Measurements from ENCODE around the gene FXYD1.
A peak's percentile ranks its signal among the peaks of the same experiment; 100 is the strongest.

FXYD1 gene

GRCh38 chr19:35108730-35109129 lies 29.9 kb upstream of the FXYD1 start:
- H3K27ac ChIP-seq (ENCODE audit: low read length), result no peak overlapping the region
- H3K4me1 ChIP-seq (ENCODE audit: control insufficient read depth, insufficient read depth, low read length), result no peaks in the 10 kb centered on the region
- H3K27me3 ChIP-seq (ENCODE audit: control insufficient read depth in 1 of 2, insufficient read depth in 2 of 2, low read length in 2 of 2), result peaks cover 0 to 3% of the 10 kb centered on the region in 2 donors
- H3K36me3 ChIP-seq (ENCODE audit: control insufficient read depth in 2 of 2, insufficient read depth in 2 of 2, low read length in 2 of 2), result no peaks in the 10 kb centered on the region
- no peak overlapping the region for H3K4me3 ChIP-seq (ENCODE audit: low read length in 2 of 2)
- H3K9me3 ChIP-seq (ENCODE audit: control insufficient read depth in 2 of 2, low read length in 2 of 2), result no peaks in the 10 kb centered on the region
- H3K9ac ChIP-seq (ENCODE audit: low read length in 2 of 2), result no peak overlapping the region

GRCh38 chr19:35109395-35110112 lies 29.1 kb upstream of the FXYD1 start:
- Histone ChIP-seq H3K27me3 (ENCODE audit: control insufficient read depth in 1 of 2, insufficient read depth in 2 of 2, low read length in 2 of 2) (peaks cover 0 to 4% of the 10 kb centered on the region in 2 donors), H3K4me3 (ENCODE audit: low read length in 2 of 2) (no peak overlapping the region), H3K9ac (ENCODE audit: low read length in 2 of 2) (no peak overlapping the region), H3K36me3 (ENCODE audit: control insufficient read depth in 2 of 2, insufficient read depth in 2 of 2, low read length in 2 of 2) (no peaks in the 10 kb centered on the region), H3K9me3 (ENCODE audit: control insufficient read depth in 2 of 2, low read length in 2 of 2) (no peaks in the 10 kb centered on the region), H3K4me1 (ENCODE audit: control insufficient read depth, insufficient read depth, low read length) (no peaks in the 10 kb centered on the region), H3K27ac (ENCODE audit: low read length) (no peak overlapping the region)

GRCh38 chr19:35110974-35111373 lies 27.6 kb upstream of the FXYD1 start:
- Histone ChIP-seq H3K4me3 (ENCODE audit: low read length in 2 of 2) (no peak overlapping the region), H3K9me3 (ENCODE audit: control insufficient read depth in 2 of 2, low read length in 2 of 2) (no peaks in the 10 kb centered on the region), H3K27me3 (ENCODE audit: control insufficient read depth in 1 of 2, insufficient read depth in 2 of 2, low read length in 2 of 2) (peaks cover 4 to 9% of the 10 kb centered on the region in 2 donors), H3K27ac (ENCODE audit: low read length) (no peak overlapping the region), H3K36me3 (ENCODE audit: control insufficient read depth in 2 of 2, insufficient read depth in 2 of 2, low read length in 2 of 2) (no peaks in the 10 kb centered on the region), H3K4me1 (ENCODE audit: control insufficient read depth, insufficient read depth, low read length) (peaks cover 4% of the 10 kb centered on the region), H3K9ac (ENCODE audit: low read length in 2 of 2) (no peak overlapping the region)

GRCh38 chr19:35112995-35113688 lies 25.5 kb upstream of the FXYD1 start:
- Histone ChIP-seq H3K9me3 (ENCODE audit: control insufficient read depth in 2 of 2, low read length in 2 of 2) (no peaks in the 10 kb centered on the region), H3K27ac (ENCODE audit: low read length) (no peak overlapping the region), H3K4me3 (ENCODE audit: low read length in 2 of 2) (no peak overlapping the region), H3K27me3 (ENCODE audit: control insufficient read depth in 1 of 2, insufficient read depth in 2 of 2, low read length in 2 of 2) (peaks cover 4 to 9% of the 10 kb centered on the region in 2 donors), H3K36me3 (ENCODE audit: control insufficient read depth in 2 of 2, insufficient read depth in 2 of 2, low read length in 2 of 2) (no peaks in the 10 kb centered on the region), H3K4me1 (ENCODE audit: control insufficient read depth, insufficient read depth, low read length) (peaks cover 5% of the 10 kb centered on the region), H3K9ac (ENCODE audit: low read length in 2 of 2) (no peak overlapping the region)

DNA sequence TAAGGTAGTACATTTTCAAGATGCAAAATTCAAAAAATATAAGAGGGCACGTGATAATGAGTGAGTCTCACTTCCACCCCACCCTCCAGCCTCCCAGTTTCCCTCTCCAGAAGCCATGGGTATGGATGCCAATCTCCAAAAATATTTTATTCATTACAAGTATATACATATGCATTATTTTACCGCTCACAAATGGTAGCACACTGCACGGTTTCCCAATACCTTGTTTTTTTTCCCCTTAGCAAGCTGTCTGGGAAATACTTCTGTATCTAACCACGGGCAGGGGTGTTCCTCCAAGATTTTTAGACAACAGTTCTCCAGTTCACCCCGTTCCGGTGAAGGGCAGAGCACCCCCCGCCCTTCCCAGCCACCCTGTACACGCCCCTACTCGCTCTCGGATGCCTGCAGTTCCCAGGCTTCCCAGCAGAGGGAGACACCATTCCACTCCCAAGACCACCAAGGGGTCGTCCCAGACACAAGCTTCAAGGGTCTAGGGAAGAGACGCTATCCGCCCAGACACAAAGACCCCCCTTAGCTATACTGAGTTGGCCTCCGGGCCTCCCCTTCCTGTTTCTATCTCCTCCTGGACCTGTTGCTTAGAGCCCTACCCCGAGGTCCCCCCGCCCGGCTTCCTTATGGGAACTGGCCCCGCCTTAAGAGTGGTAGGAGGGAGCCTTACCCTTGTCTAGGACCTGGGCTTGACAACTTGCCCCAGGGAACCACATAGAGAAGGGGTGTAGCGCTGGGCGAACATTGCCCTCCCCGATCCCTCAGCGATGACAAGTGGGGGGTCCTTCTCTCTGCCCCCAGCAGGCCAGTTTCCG lies 24.1 kb upstream of the FXYD1 start:
- H3K36me3 ChIP-seq (ENCODE audit: control insufficient read depth in 2 of 2, insufficient read depth in 2 of 2, low read length in 2 of 2), result no peaks in the 10 kb centered on the region
- peaks cover 5% of the 10 kb centered on the region for H3K4me1 ChIP-seq (ENCODE audit: control insufficient read depth, insufficient read depth, low read length)
- no peaks in the 10 kb centered on the region for H3K9me3 ChIP-seq (ENCODE audit: control insufficient read depth in 2 of 2, low read length in 2 of 2)
- no peak overlapping the region for H3K27ac ChIP-seq (ENCODE audit: low read length)
- H3K27me3 ChIP-seq (ENCODE audit: control insufficient read depth in 1 of 2, insufficient read depth in 2 of 2, low read length in 2 of 2), result peaks cover 4 to 6% of the 10 kb centered on the region in 2 donors
- peak overlapping the region in 1 of 2 donors; percentile 20 for H3K9ac ChIP-seq (ENCODE audit: low read length in 2 of 2)
- H3K4me3 ChIP-seq (ENCODE audit: low read length in 2 of 2), result peak overlapping the region; percentile 40 to 65

- Histone ChIP-seq H3K27ac (ENCODE audit: low read length) (no peak within 1 kb of the TSS), H3K36me3 (ENCODE audit: control insufficient read depth in 2 of 2, insufficient read depth in 2 of 2, low read length in 2 of 2) (no peaks in the 10 kb centered on the region), H3K27me3 (ENCODE audit: control insufficient read depth in 1 of 2, insufficient read depth in 2 of 2, low read length in 2 of 2) (peaks cover 4 to 6% of the 10 kb centered on the region in 2 donors), H3K9ac (ENCODE audit: low read length in 2 of 2) (no peak within 1 kb of the TSS), H3K4me3 (ENCODE audit: low read length in 2 of 2) (peak within 1 kb of the TSS; percentile 40 to 65), H3K4me1 (ENCODE audit: control insufficient read depth, insufficient read depth, low read length) (peaks cover 5% of the 10 kb centered on the region), H3K9me3 (ENCODE audit: control insufficient read depth in 2 of 2, low read length in 2 of 2) (no peaks in the 10 kb centered on the region)
These were observed 23.3 kb upstream of the FXYD1 start, which contains the start of gene FXYD3 for GRCh38 chr19:35115177-35115951. Gene FXYD3 (plus strand): TSS chr19:35115823. CDS start chr19:35119377, 3,554 bp downstream.

- H3K36me3 ChIP-seq (ENCODE audit: control insufficient read depth in 2 of 2, insufficient read depth in 2 of 2, low read length in 2 of 2), result no peaks in the 10 kb centered on the region
- no peak overlapping the region for H3K9ac ChIP-seq (ENCODE audit: low read length in 2 of 2)
- no peak overlapping the region for H3K4me3 ChIP-seq (ENCODE audit: low read length in 2 of 2)
- H3K4me1 ChIP-seq (ENCODE audit: control insufficient read depth, insufficient read depth, low read length), result peaks cover 8% of the 10 kb centered on the region
- H3K27ac ChIP-seq (ENCODE audit: low read length), result no peak overlapping the region
- H3K27me3 ChIP-seq (ENCODE audit: control insufficient read depth in 1 of 2, insufficient read depth in 2 of 2, low read length in 2 of 2), result peaks cover 4 to 6% of the 10 kb centered on the region in 2 donors
- no peaks in the 10 kb centered on the region for H3K9me3 ChIP-seq (ENCODE audit: control insufficient read depth in 2 of 2, low read length in 2 of 2)
These were observed 22.4 kb upstream of the FXYD1 start for GRCh38 chr19:35116072-35116801.

GRCh38 chr19:35117116-35117515 lies 21.5 kb upstream of the FXYD1 start:
- no peak overlapping the region for H3K9ac ChIP-seq (ENCODE audit: low read length in 2 of 2)

GRCh38 chr19:35117799-35118198 lies 20.8 kb upstream of the FXYD1 start:
- H3K9me3 ChIP-seq (ENCODE audit: control insufficient read depth in 2 of 2, low read length in 2 of 2), result no peaks in the 10 kb centered on the region
- H3K4me3 ChIP-seq (ENCODE audit: low read length in 2 of 2), result no peak overlapping the region
- no peak overlapping the region for H3K27ac ChIP-seq (ENCODE audit: low read length)
- peaks cover 11% of the 10 kb centered on the region for H3K4me1 ChIP-seq (ENCODE audit: control insufficient read depth, insufficient read depth, low read length)
- H3K36me3 ChIP-seq (ENCODE audit: control insufficient read depth in 2 of 2, insufficient read depth in 2 of 2, low read length in 2 of 2), result no peaks in the 10 kb centered on the region
- H3K27me3 ChIP-seq (ENCODE audit: control insufficient read depth in 1 of 2, insufficient read depth in 2 of 2, low read length in 2 of 2), result peaks cover 4 to 6% of the 10 kb centered on the region in 2 donors
- H3K9ac ChIP-seq (ENCODE audit: low read length in 2 of 2), result no peak overlapping the region

More at GRCh38 chr19:35117116-35117515, 21.5 kb upstream of the FXYD1 start:
- peaks cover 8% of the 10 kb centered on the region for H3K4me1 ChIP-seq (ENCODE audit: control insufficient read depth, insufficient read depth, low read length)
- peaks cover 4 to 6% of the 10 kb centered on the region in 2 donors for H3K27me3 ChIP-seq (ENCODE audit: control insufficient read depth in 1 of 2, insufficient read depth in 2 of 2, low read length in 2 of 2)
- H3K27ac ChIP-seq (ENCODE audit: low read length), result no peak overlapping the region
- H3K4me3 ChIP-seq (ENCODE audit: low read length in 2 of 2), result no peak overlapping the region
- H3K36me3 ChIP-seq (ENCODE audit: control insufficient read depth in 2 of 2, insufficient read depth in 2 of 2, low read length in 2 of 2), result no peaks in the 10 kb centered on the region
- no peaks in the 10 kb centered on the region for H3K9me3 ChIP-seq (ENCODE audit: control insufficient read depth in 2 of 2, low read length in 2 of 2)

Data from stomach smooth muscle (tissue), 2 donors.